ENCODE measurements around the gene MIS18BP1.
A peak's percentile ranks its signal among the peaks of the same experiment; 100 is the strongest.

The MIS18BP1 gene

GRCh38 chr14:45261209-45261608 lies 8.2 kb upstream of the MIS18BP1 start:
- Histone ChIP-seq H3K36me3 (ENCODE audit: insufficient read depth, low read length) (no peaks in the 10 kb centered on the region), H3K4me1 (ENCODE audit: insufficient read depth, low read length) (no peaks in the 10 kb centered on the region), H3K9me3 (ENCODE audit: insufficient read depth, low read depth, low read length) (peaks cover 15% of the 10 kb centered on the region), H3K4me3 (ENCODE audit: low read length) (no peak overlapping the region), H3K27me3 (ENCODE audit: insufficient read depth, low read length) (no peaks in the 10 kb centered on the region), H3K9ac (ENCODE audit: low read depth, low read length) (no peak overlapping the region), H3K27ac (ENCODE audit: low read depth, low read length) (no peak overlapping the region)
- 85% methylated on average over 2 of the region's 2 CpGs for WGBS

DNA sequence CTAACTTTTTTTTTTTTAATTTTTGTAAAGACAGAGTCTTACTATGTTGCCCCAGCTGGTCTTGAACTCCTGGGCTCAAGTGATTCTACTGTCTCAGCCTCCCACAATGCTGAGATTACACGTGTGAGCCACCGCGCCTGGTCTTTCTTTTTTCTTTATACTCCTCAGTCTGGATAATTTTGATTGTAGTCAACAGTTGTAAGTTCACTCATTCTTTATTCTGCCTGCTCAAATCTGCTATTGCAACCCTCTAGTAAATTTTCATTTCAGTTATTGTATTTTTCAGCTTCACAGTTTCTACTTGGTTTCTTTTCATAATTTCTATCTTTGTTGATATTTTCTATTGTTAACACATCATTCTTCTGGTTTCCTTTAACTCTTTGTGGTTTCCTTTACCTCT lies 5.8 kb upstream of the MIS18BP1 start:
- Histone ChIP-seq H3K9me3 (ENCODE audit: insufficient read depth, low read depth, low read length) (peaks cover 15% of the 10 kb centered on the region), H3K36me3 (ENCODE audit: insufficient read depth, low read length) (no peaks in the 10 kb centered on the region), H3K4me1 (ENCODE audit: insufficient read depth, low read length) (no peaks in the 10 kb centered on the region), H3K27ac (ENCODE audit: low read depth, low read length) (no peak overlapping the region), H3K27me3 (ENCODE audit: insufficient read depth, low read length) (no peaks in the 10 kb centered on the region), H3K9ac (ENCODE audit: low read depth, low read length) (no peak overlapping the region), H3K4me3 (ENCODE audit: low read length) (no peak overlapping the region)
- WGBS: 95% methylated on average over 3 of the region's 3 CpGs

GRCh38 chr14:45258073-45258472 lies 5.1 kb upstream of the MIS18BP1 start:
- Histone ChIP-seq H3K9me3 (ENCODE audit: insufficient read depth, low read depth, low read length) (peaks cover 15% of the 10 kb centered on the region), H3K36me3 (ENCODE audit: insufficient read depth, low read length) (no peaks in the 10 kb centered on the region), H3K9ac (ENCODE audit: low read depth, low read length) (no peak overlapping the region), H3K4me3 (ENCODE audit: low read length) (no peak overlapping the region), H3K27ac (ENCODE audit: low read depth, low read length) (no peak overlapping the region), H3K4me1 (ENCODE audit: insufficient read depth, low read length) (no peaks in the 10 kb centered on the region), H3K27me3 (ENCODE audit: insufficient read depth, low read length) (no peaks in the 10 kb centered on the region)
- no CpG with 5 or more reads among the region's 1 CpG for WGBS

- 92% methylated on average over 4 of the region's 4 CpGs for WGBS
- no peak overlapping the region for H3K27ac ChIP-seq (ENCODE audit: low read depth, low read length)
- H3K36me3 ChIP-seq (ENCODE audit: insufficient read depth, low read length): no peaks in the 10 kb centered on the region
Observed at GRCh38 chr14:45254771-45255170, 1.8 kb upstream of the MIS18BP1 start.

DNA sequence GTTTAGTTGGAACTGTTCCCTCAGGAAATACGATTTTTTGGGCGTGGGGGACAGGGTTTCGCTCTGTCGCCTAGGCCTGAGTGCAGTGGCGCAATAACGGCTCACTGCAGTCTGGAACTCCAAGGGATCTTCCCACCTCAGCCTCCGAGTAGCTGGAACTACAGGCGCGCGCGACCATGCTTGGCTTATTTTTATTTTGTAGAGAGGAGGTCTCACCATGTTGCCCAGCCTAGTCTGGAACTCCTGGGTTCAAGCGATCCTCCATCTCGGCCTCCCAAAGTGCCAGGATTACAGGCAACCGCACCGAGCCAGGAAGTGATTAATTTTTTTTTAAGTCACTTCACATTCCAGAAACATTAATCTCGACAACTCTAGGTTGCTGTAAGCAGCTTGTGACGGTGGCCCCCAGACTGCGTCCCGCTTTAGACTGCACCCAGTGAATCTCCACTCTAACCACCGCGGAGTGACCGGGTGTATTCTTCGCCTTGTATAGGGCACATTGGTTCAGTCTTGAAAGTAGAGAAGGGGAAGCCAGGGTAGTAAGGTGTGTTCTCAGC lies 830 bp upstream of the MIS18BP1 start:
- Histone ChIP-seq H3K36me3 (ENCODE audit: insufficient read depth, low read length) (no peaks in the 10 kb centered on the region), H3K9ac (ENCODE audit: low read depth, low read length) (peak overlapping the region; percentile 96), H3K27me3 (ENCODE audit: insufficient read depth, low read length) (no peaks in the 10 kb centered on the region), H3K4me1 (ENCODE audit: insufficient read depth, low read length) (no peaks in the 10 kb centered on the region), H3K4me3 (ENCODE audit: low read length) (peak overlapping the region; percentile 97), H3K9me3 (ENCODE audit: insufficient read depth, low read depth, low read length) (peaks cover 12% of the 10 kb centered on the region), H3K27ac (ENCODE audit: low read depth, low read length) (peak overlapping the region; percentile 63; the same call in 1 of the 2 replicates)
- 94% methylated on average over 23 of the region's 23 CpGs for WGBS

More at GRCh38 chr14:45254771-45255170, 1.8 kb upstream of the MIS18BP1 start:
- Histone ChIP-seq H3K9me3 (ENCODE audit: insufficient read depth, low read depth, low read length) (peaks cover 15% of the 10 kb centered on the region), H3K4me1 (ENCODE audit: insufficient read depth, low read length) (no peaks in the 10 kb centered on the region), H3K9ac (ENCODE audit: low read depth, low read length) (no peak overlapping the region), H3K4me3 (ENCODE audit: low read length) (no peak overlapping the region), H3K27me3 (ENCODE audit: insufficient read depth, low read length) (no peaks in the 10 kb centered on the region)

DNA sequence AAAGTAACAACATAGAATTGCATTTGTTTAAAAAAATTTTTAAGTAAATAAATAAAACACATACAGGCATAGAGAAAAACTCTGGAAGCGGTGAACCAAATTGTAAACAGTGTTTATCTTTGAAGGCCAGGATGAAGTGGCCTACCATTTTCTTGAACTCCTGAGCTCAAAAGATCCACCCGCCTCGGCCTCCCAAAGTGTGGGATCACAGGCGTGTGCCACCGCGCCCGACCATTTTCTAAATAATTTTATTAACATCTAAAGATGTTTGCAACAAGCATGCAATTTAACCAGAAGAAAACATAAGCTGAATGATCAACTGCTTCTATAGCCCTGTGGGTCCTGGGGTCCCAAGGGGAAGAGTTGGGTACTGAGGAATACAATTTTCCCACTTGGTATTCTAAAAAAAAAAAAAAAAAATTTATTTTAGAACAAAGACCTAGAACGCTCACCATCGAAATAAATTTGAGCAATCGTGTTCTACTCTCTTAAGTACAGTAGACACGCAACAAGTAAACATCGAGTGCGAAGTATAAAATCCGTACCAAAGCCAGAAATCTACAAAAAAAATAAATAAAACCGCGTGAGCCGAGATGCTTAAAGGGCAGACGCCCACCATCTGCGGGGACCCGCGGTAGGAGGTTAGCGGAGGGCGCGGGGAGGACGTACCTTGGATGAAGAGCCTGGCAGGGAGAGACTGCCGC lies 484 bp downstream of the MIS18BP1 start:
- under 1% methylated on average over 26 of the region's 26 CpGs for WGBS

GRCh38 chr14:45251912-45252311 lies 1.1 kb downstream of the MIS18BP1 start:
- H3K4me3 ChIP-seq (ENCODE audit: low read length): peak overlapping the region; percentile 97
- 40% methylated on average over 4 of the region's 5 CpGs for whole genome bisulfite sequencing
- no peaks in the 10 kb centered on the region for H3K27me3 ChIP-seq (ENCODE audit: insufficient read depth, low read length)
- H3K4me1 ChIP-seq (ENCODE audit: insufficient read depth, low read length): no peaks in the 10 kb centered on the region
- peak overlapping the region; percentile 96; the same call in 1 of the 2 replicates for H3K9ac ChIP-seq (ENCODE audit: low read depth, low read length)
- H3K9me3 ChIP-seq (ENCODE audit: insufficient read depth, low read depth, low read length): no peaks in the 10 kb centered on the region
- no peak overlapping the region for H3K27ac ChIP-seq (ENCODE audit: low read depth, low read length)
- peaks cover under 1% of the 10 kb centered on the region; the same call in 1 of the 2 replicates for H3K36me3 ChIP-seq (ENCODE audit: insufficient read depth, low read length)

More for the DNA sequence above, 484 bp downstream of the MIS18BP1 start:
- Histone ChIP-seq H3K9me3 (ENCODE audit: insufficient read depth, low read depth, low read length) (no peaks in the 10 kb centered on the region), H3K9ac (ENCODE audit: low read depth, low read length) (peak overlapping the region; percentile 96), H3K4me1 (ENCODE audit: insufficient read depth, low read length) (no peaks in the 10 kb centered on the region), H3K4me3 (ENCODE audit: low read length) (peak overlapping the region; percentile 97), H3K36me3 (ENCODE audit: insufficient read depth, low read length) (no peaks in the 10 kb centered on the region), H3K27me3 (ENCODE audit: insufficient read depth, low read length) (no peaks in the 10 kb centered on the region), H3K27ac (ENCODE audit: low read depth, low read length) (peak overlapping the region; percentile 77)

- H3K36me3 ChIP-seq (ENCODE audit: insufficient read depth, low read length): peaks cover 5% of the 10 kb centered on the region
- no peaks in the 10 kb centered on the region for H3K9me3 ChIP-seq (ENCODE audit: insufficient read depth, low read depth, low read length)
- H3K27ac ChIP-seq (ENCODE audit: low read depth, low read length): no peak overlapping the region
- 85% methylated on average over 5 of the region's 5 CpGs for WGBS
- H3K4me1 ChIP-seq (ENCODE audit: insufficient read depth, low read length): no peaks in the 10 kb centered on the region
- H3K9ac ChIP-seq (ENCODE audit: low read depth, low read length): no peak overlapping the region
- H3K27me3 ChIP-seq (ENCODE audit: insufficient read depth, low read length): no peaks in the 10 kb centered on the region
- 0 out of 2 replicates have a peak overlapping the region, but pooled peaks have one; percentile 7 for H3K4me3 ChIP-seq (ENCODE audit: low read length)
Observed at GRCh38 chr14:45249856-45250575, 3.0 kb downstream of the MIS18BP1 start.

DNA sequence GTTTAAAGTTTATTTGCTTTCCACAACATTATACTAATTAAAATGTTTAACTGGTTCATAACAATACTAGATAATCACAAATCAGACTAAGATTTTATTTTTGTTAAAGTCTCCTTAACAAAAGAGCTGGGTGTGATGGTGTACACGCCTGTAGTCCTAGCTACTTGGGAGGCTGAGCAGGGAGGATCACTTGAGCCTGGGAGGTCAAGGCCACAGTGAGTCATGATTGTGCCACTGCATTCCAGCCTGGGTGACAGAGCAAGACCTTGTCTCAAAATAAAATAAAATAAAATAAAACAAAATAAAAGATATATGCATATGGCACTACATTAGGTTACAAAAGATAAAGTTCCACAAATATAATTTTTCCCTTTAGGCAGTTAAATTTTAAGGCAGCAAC lies 5.6 kb downstream of the MIS18BP1 start:
- H3K27me3 ChIP-seq (ENCODE audit: insufficient read depth, low read length): no peaks in the 10 kb centered on the region
- no peaks in the 10 kb centered on the region for H3K9me3 ChIP-seq (ENCODE audit: insufficient read depth, low read depth, low read length)
- H3K9ac ChIP-seq (ENCODE audit: low read depth, low read length): no peak overlapping the region
- no peaks in the 10 kb centered on the region for H3K4me1 ChIP-seq (ENCODE audit: insufficient read depth, low read length)
- H3K27ac ChIP-seq (ENCODE audit: low read depth, low read length): no peak overlapping the region
- H3K4me3 ChIP-seq (ENCODE audit: low read length): no peak overlapping the region
- H3K36me3 ChIP-seq (ENCODE audit: insufficient read depth, low read length): peaks cover 5% of the 10 kb centered on the region
- whole genome bisulfite sequencing: 100% methylated on average over 1 of the region's 1 CpG

- no CpG with 5 or more reads among the region's 1 CpG for whole genome bisulfite sequencing
- Histone ChIP-seq H3K27ac (ENCODE audit: low read depth, low read length) (no peak overlapping the region), H3K4me1 (ENCODE audit: insufficient read depth, low read length) (no peaks in the 10 kb centered on the region), H3K4me3 (ENCODE audit: low read length) (no peak overlapping the region), H3K36me3 (ENCODE audit: insufficient read depth, low read length) (peaks cover 13% of the 10 kb centered on the region), H3K9me3 (ENCODE audit: insufficient read depth, low read depth, low read length) (no peaks in the 10 kb centered on the region), H3K27me3 (ENCODE audit: insufficient read depth, low read length) (no peaks in the 10 kb centered on the region), H3K9ac (ENCODE audit: low read depth, low read length) (no peak overlapping the region)
Observed at GRCh38 chr14:45246691-45247090, 6.3 kb downstream of the MIS18BP1 start.

DNA sequence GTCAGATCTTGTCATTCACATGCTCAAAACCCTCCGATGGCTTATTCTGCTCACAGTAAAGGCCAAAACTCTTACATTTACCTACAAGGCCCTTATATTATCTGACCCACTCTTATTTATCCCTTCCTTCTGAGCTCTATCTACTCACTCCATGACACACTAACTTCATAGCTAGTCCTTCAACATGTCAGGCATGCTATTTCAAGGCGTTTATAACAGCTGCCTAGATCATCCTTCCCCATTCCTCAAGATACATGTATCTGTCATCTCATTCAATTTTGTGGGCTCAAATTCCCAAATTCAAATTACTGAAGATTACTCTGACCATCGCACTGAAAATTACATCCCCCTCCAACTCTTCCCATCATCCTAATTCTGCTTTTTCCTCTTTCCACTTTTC lies 6.9 kb downstream of the MIS18BP1 start:
- no peaks in the 10 kb centered on the region for H3K27me3 ChIP-seq (ENCODE audit: insufficient read depth, low read length)
- no peak overlapping the region for H3K27ac ChIP-seq (ENCODE audit: low read depth, low read length)
- H3K9me3 ChIP-seq (ENCODE audit: insufficient read depth, low read depth, low read length): no peaks in the 10 kb centered on the region
- no peaks in the 10 kb centered on the region for H3K4me1 ChIP-seq (ENCODE audit: insufficient read depth, low read length)
- no peak overlapping the region for H3K9ac ChIP-seq (ENCODE audit: low read depth, low read length)
- H3K36me3 ChIP-seq (ENCODE audit: insufficient read depth, low read length): peaks cover 18% of the 10 kb centered on the region
- WGBS: 92% methylated on average over 3 of the region's 3 CpGs
- no peak overlapping the region for H3K4me3 ChIP-seq (ENCODE audit: low read length)
